ENCODE data around the gene KLHL2. TPM values are rescaled to one million over a fixed set of nuclear protein-coding genes. Genes with fewer than 3 reads are reported as not detected.
"Not testable (repeated sequence)": the region's sequence is repeated elsewhere in the genome, so short reads cannot be mapped to it uniquely, and the experiment has no call there.

KLHL2 gene
- polyA plus RNA-seq, 10 donors: 7.6 to 11.3 (median 8.5) TPM

- DNase-seq: not testable (repeated sequence)
Observed at GRCh38 chr4:165232623-165233433, 25.5 kb downstream of the KLHL2 start.

DNA sequence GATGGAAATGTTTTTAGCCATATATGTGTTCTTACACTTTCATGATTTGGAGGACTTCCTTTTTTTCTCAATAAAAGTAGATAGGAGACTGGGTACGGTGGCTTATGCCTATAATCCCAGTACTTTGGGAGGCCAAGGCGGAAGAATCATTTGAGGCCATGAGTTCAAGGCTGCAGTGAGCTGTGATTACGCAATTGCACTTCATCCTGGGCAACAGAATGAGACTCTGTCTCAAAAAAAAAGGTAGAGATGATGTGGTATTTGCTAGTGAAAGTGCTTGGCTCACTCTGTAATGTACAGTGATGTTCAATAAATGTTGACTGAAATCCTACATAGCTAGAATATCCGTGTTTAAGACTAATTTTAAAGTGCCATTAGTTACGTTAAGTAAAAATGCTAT lies 27.4 kb downstream of the KLHL2 start:
- DNase-seq: no peak

DNA sequence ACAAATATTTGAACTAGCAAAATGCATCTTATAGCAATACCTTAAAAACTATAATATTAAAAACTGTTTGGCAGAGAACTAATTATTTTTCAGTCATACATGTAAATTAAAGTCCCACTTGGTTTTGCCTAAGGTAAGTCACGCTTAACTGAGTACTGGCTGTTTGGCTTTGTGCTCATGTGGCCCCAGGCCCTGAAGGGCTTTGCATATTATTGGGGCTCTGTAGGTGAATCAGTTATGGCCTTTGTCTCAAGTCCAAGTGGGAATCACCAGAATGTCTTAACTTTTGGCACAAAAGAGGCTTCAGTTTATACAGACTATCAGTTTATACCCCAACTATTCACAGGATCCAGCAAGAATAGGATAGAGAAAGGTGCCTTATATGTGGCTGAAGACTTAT lies 29.5 kb downstream of the KLHL2 start:
- DNase-seq: not testable (repeated sequence)

- DNase-seq: not testable (repeated sequence)
Observed at GRCh38 chr4:165238041-165238640, 30.8 kb downstream of the KLHL2 start.

DNA sequence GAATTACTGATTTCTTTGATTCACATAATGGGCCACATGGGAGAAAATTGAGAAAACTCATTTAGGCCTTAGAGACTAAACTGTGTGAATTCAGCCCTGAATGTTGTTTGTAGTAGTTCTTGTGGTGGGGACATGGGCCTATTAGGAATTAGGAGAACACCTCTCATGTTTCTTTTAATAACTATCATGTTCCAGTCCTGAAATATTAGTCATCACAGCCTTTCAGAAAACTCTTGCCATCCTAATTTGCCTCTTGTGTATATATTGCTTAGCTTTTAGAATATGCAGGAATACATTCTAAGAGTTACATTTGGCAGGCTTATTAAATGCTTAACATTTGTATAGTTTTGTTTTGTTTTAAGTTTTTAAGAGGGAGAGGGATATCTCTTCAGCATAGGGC lies 33.4 kb downstream of the KLHL2 start:
- not testable (repeated sequence) for DNase-seq

DNA sequence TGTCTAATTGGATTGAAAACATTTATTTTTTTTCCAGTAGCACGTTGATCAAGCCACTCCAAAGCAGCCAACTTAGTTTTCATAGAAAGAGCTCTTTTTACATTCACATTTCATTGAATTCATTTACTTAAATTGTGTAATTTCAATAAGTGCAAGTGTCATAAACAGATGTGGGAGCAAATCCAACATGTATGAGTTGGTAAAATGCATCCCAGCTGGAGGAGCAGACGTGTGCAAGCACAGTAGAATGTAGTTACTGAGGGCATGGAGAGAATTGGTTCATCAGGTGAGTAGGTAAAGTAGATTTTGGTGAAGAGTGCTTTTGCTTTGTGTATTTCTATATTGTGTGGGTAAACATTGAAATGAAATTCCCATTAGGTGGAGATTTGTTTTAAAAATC lies 36.8 kb downstream of the KLHL2 start:
- not testable (repeated sequence) for DNase-seq

- DNase-seq: not testable (repeated sequence)
Observed at GRCh38 chr4:165244587-165245186, 37.3 kb downstream of the KLHL2 start.

DNA sequence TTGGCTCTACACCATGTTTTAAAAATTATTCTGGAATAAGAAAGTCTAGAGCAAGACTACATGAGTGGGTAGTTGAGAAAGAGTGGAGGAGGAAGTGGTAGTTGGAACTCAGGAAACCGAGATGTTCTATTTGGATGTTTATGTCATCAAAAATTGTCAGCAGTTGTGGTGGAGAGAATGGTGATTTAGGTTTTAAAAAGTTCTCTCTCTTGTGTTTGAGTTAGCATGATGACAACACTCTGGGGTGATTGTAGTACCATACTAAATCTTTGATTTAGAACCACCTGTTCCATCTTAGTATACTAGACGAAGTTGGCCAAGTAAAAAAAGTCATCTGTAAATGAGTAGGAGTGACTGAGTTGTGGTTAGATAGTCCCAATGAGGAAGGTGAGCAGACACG lies 40.7 kb downstream of the KLHL2 start:
- DNase-seq: no peak

DNA sequence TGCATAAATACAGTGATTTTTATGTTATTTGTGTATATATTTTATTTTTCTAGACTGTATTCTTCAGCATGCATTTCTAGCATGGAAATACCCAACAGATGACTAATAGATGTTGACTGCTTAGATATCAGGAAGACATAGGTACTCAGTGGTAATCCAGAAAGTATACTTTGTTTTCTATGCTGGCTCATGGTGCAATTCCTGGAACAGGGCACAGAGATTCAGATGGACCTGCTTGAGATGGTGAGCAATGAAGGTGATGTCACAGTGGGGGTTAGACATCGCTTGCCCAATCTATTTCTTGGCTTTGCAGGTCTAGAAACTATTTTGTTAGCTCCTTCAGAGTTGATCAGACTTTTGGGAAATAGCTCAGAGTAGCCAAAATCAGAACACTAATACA lies 41.5 kb downstream of the KLHL2 start:
- DNase-seq: not testable (repeated sequence)

- not testable (repeated sequence) for DNase-seq
Observed at GRCh38 chr4:165254771-165255170, 47.4 kb downstream of the KLHL2 start.

GRCh38 chr4:165255439-165255838 lies 48.1 kb downstream of the KLHL2 start:
- peak; percentile 12 to 36 (median 20) for DNase-seq

DNA sequence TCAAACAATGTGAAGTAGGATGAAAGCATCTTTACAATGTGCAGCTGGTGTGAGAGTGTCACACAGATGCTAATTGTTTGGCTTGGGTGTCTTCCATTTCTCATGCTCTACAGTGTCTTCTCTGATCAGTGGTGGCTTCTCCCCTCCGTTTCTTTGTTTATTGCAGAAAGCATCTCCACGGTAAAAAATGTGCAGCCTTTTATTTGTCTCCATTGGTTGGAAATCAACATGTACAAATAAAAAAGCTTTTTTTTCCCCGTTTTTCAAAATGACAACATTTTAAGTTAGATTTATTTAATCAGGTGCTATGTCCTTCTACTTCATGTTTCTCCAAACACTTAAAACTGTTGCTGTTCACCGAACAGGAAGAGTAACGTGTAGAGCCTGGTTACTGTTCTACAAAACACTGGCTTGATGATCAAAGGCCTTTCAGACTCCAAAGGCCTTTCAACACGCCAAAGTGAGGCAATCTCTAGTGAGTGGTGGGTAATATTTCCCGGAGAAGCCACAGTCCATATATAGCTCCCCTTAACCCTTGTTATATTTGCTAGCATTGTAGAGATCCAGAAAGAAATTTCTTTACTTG lies 48.8 kb downstream of the KLHL2 start:
- not testable (repeated sequence) for DNase-seq

DNA sequence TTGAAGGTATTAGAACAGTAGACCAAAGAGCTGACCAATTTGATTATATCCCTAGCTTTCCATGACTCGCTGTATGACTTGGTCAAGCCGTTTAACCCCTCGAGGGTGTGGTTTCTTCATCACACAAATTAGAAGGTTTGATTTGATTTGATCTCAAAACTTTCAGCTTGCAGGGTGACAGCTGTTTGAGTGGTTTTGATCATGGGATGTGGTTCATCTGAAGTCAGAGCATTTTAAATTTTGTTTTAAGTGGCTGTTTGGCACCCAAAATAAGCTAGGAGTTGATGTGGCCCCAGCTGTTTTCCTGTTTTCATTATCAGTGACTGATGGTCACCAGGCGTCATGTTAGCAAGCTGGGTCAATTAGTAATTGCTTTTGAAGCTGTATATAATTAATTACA lies 52.4 kb downstream of the KLHL2 start:
- not testable (repeated sequence) for DNase-seq

- not testable (repeated sequence) for DNase-seq
Observed at GRCh38 chr4:165262306-165262705, 54.9 kb downstream of the KLHL2 start.

DNA sequence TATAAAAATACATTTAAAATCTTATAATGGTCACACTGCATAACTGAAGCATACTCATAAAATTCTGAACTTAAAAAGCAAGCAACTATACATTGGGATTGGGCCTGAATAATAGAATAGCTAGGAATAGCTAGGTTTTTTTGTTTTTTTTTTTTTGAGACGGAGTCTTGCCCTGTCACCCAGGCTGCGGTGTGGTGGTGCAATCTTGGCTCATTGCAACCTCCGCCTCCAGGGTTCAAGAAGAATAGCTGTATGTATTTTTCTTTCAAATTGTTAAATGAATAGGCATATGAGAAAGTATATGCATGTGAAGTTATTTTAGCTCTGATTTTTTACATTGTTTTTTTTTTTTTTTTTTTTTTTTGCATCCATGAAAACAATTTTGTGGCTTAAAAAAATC lies 56.1 kb downstream of the KLHL2 start:
- not testable (repeated sequence) for DNase-seq

DNA sequence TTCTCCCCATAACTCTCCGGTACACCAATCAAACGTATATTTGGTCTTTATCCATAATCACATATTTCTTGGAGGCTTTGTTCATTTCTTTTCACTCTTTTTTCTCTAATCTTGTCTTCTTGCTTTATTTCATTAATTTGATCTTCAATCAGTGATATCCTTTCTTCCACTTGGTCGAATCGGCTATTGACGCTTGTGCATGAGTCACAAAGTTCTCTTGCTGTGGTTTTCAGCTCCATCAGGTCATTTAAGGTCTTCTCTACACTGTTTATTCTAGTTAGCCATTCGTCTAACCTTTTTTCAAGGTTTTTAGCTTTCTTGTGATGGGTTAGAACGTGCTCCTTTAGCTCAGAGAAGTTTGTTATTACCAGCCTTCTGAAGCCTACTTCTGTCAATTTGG lies 62.6 kb downstream of the KLHL2 start:
- DNase-seq: not testable (repeated sequence)

DNA sequence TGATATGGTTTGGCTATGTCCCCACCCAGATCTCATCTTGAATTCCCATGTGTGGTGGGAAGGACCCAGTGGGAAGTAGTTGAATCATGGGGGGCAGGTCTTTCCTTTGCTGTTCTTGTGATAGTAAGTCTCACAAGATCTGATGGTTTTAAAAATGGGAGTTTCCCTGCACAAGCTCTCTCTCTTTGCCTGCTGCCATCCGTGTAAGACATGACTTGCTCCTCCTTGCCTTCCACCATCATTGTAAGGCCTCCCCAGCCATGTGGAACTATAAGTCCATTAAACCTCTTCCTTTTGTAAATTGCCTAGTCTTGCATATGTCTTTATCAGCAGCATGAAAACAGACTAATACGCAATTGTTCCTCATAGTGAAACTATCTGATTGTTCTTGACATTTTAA lies 66.1 kb downstream of the KLHL2 start:
- not testable (repeated sequence) for DNase-seq

DNA sequence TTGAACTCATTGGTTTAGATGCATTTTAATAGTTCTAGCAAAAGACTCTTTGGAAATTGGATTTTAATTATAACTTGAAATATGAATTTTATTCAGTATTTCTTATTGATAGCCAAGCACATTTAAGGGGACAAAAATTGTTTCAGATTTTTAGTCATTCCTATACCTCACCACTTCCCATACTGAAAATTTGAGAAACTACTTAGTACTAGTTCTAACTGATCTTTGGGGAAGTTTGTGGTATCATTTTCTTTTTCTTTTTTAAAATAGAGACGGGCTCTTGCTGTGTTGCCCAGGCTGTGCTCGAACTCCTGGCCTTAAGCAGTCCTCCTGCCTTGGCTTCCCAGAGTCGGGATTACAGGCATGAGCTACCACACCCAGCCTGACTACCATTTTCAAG lies 68.0 kb downstream of the KLHL2 start:
- not testable (repeated sequence) for DNase-seq

GRCh38 chr4:165279531-165279930 lies 72.2 kb downstream of the KLHL2 start:
- DNase-seq: not testable (repeated sequence)

GRCh38 chr4:165284697-165285096 lies 77.3 kb downstream of the KLHL2 start:
- not testable (repeated sequence) for DNase-seq

DNA sequence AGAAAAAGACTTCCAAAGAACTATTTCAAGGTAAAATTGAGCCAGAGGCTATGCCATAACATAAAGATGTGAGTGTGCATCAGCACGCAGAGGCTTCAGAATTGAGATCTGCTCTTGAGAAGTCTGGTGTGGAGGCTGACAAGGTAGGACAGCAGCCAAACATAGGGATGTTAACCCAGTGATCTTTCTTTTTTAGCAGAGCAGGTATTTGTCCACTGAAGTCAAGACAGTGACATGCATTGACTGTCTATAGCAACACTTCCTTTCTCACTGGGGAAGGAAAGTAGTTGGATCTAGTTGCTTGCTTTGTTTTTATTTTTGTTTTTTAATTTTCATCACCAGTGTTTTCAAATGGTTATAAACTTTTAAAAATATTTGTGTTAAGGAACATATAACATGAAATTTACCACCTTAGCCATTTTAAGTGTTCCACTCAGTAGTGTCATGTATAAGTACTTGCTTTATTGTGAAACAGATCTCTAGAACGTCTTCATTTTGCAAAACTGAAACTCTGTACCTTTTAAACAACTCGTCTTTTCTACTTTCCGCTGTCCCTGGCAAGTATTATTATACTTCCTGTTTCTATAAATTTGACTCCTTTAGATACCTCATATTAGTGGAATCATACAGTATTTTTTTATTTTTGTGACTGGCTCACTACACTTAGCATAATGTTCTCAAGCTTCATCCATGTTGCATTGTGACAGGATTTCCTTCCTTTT lies 79.4 kb downstream of the KLHL2 start:
- DNase-seq: not testable (repeated sequence)

- no peak for DNase-seq
Observed at GRCh38 chr4:165288226-165288625, 80.9 kb downstream of the KLHL2 start.
